ENCODE results near the gene C10orf143.
"Not testable (repeated sequence)": the region's sequence is repeated elsewhere in the genome, so short reads cannot be mapped to it uniquely, and the experiment has no call there.

Gene C10orf143

GRCh38 chr10:130111113-130111851, 652 bp upstream of the C10orf143 start:
- Histone ChIP-seq H3K4me1 (ENCODE audit: low read length) (peaks cover 31% of the 10 kb centered on the region), H3K4me3 (ENCODE audit: low read length) (peak overlapping the region; percentile 88), H4K20me1 (ENCODE audit: insufficient read depth, low read length) (no peaks in the 10 kb centered on the region), H3K27me3 (ENCODE audit: low read depth, low read length) (no peaks in the 10 kb centered on the region), H3K79me2 (ENCODE audit: low read length) (peaks cover 23% of the 10 kb centered on the region), H3K9me3 (ENCODE audit: insufficient read depth, low read length) (no peaks in the 10 kb centered on the region), H3K4me2 (ENCODE audit: low read length) (peak overlapping the region; percentile 81), H3K27ac (ENCODE audit: low read length) (peak overlapping the region; percentile 99), H3K9ac (ENCODE audit: low read length) (peak overlapping the region; percentile 93), H2AFZ (ENCODE audit: low read depth, low read length) (peak overlapping the region; percentile 64; the same call in 1 of the 2 replicates), H3K36me3 (replicated peaks; ENCODE audit: low read depth, low read length) (peaks cover 9% of the 10 kb centered on the region)
- TF ChIP-seq EZH2phosphoT487 (IDR thresholded peaks at IDR 0.05; ENCODE audit: low read depth): no peak
- no peak for TF ChIP-seq CTCF (IDR thresholded peaks at IDR 0.05; ENCODE audit: low read depth, low read length)

DNA sequence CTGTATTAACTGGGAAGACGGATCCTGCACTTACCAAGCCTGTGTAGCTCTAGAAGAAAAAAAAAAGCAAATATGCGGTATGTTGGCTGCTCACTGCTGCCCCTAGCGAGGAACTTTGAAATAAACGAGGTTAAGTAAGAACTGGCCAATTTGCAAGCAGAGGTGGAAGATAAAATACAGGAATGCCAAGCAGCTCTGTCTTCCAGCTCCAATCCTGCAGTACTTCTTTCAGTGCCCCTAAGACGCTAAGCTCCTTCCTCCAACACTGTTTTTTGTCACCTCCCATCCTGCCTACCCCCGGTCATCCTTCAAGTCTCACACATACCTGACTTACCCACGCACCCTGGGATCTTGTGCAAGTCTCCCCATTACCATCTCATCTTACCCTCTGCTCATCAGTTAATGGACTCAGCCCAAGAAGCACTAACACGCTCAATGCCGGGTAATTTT, 809 bp downstream of the C10orf143 start:
- Histone ChIP-seq H4K20me1 (ENCODE audit: insufficient read depth, low read length) (no peaks in the 10 kb centered on the region), H3K4me3 (ENCODE audit: low read length) (peak overlapping the region; percentile 88), H3K9ac (ENCODE audit: low read length) (peak overlapping the region; percentile 93), H3K27me3 (ENCODE audit: low read depth, low read length) (no peaks in the 10 kb centered on the region), H3K4me1 (ENCODE audit: low read length) (peaks cover 37% of the 10 kb centered on the region), H3K9me3 (ENCODE audit: insufficient read depth, low read length) (no peaks in the 10 kb centered on the region), H2AFZ (ENCODE audit: low read depth, low read length) (no peak overlapping the region), H3K27ac (ENCODE audit: low read length) (peak overlapping the region; percentile 99), H3K79me2 (ENCODE audit: low read length) (peaks cover 30% of the 10 kb centered on the region), H3K36me3 (replicated peaks; ENCODE audit: low read depth, low read length) (peaks cover 12% of the 10 kb centered on the region), H3K4me2 (ENCODE audit: low read length) (peak overlapping the region; percentile 100)
- TF ChIP-seq EZH2phosphoT487 (IDR thresholded peaks at IDR 0.05; ENCODE audit: low read depth): no peak
- peak; percentile 45; the same call in 1 of the 2 replicates for TF ChIP-seq CTCF (IDR thresholded peaks at IDR 0.05; ENCODE audit: low read depth, low read length)

DNA sequence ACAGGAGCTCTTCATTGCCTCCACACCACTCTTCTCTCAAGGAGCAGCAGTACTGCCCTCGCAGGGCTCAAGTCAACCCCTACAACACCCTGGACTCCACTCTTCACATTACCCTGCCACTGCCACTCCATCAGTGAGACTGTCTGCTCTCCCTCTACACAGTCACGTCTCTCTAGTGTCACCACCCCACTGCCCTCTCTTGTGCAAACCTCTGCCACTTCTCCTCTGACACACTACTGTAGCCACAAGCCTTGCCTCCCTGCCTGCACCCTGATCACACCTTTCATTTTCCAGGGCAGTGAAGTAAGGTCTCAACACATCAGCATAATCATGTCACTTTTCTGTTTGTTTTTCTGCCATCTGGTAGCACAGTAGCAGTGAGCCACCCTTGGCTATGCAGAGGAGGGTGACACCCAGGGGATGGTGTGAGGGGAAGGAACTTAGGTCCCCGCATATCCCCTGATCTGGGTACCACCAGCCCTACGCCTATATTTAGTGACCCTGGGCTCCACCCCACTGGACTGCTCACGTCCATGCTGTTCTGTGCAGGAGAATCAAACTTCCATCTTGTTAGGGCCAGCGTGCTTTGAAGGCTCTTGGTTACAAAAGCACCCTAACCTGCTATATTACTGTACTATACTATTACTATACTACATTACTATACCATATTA, 1.6 kb downstream of the C10orf143 start:
- Histone ChIP-seq H3K27ac (ENCODE audit: low read length) (peak overlapping the region; percentile 99), H3K9me3 (ENCODE audit: insufficient read depth, low read length) (no peaks in the 10 kb centered on the region), H4K20me1 (ENCODE audit: insufficient read depth, low read length) (no peaks in the 10 kb centered on the region), H3K4me1 (ENCODE audit: low read length) (peaks cover 37% of the 10 kb centered on the region), H3K4me3 (ENCODE audit: low read length) (peak overlapping the region; percentile 88), H3K36me3 (replicated peaks; ENCODE audit: low read depth, low read length) (peaks cover 14% of the 10 kb centered on the region), H3K79me2 (ENCODE audit: low read length) (peaks cover 30% of the 10 kb centered on the region), H2AFZ (ENCODE audit: low read depth, low read length) (no peak overlapping the region), H3K27me3 (ENCODE audit: low read depth, low read length) (no peaks in the 10 kb centered on the region), H3K4me2 (ENCODE audit: low read length) (peak overlapping the region; percentile 100), H3K9ac (ENCODE audit: low read length) (peak overlapping the region; percentile 93)
- TF ChIP-seq EZH2phosphoT487 (IDR thresholded peaks at IDR 0.05; ENCODE audit: low read depth): no peak
- no peak for TF ChIP-seq CTCF (IDR thresholded peaks at IDR 0.05; ENCODE audit: low read depth, low read length)

DNA sequence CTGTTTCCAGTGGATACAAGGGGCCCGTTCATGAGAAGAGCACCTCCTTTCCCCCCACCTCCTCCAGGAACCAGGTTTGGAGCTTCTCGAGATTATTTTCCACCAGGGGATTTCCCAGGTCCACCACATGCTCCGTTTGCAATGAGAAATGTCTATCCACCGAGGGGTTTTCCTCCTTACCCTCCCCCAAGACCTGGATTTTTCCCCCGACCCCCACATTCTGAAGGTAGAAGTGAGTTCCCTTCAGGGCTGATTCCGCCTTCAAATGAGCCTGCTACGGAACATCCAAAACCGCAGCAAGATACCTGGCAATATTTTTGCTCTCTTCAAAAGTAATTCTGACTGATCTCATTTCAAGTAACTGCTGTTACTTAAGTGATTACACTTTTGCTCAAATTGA, 2.5 kb downstream of the C10orf143 start:
- Histone ChIP-seq H3K4me1 (ENCODE audit: low read length) (peaks cover 37% of the 10 kb centered on the region), H3K9ac (ENCODE audit: low read length) (peak overlapping the region; percentile 93), H3K27ac (ENCODE audit: low read length) (peak overlapping the region; percentile 99), H3K4me3 (ENCODE audit: low read length) (peak overlapping the region; percentile 88), H3K4me2 (ENCODE audit: low read length) (peak overlapping the region; percentile 100), H3K36me3 (replicated peaks; ENCODE audit: low read depth, low read length) (peaks cover 16% of the 10 kb centered on the region), H3K79me2 (ENCODE audit: low read length) (peaks cover 30% of the 10 kb centered on the region)
- not testable (repeated sequence) for H2AFZ ChIP-seq (ENCODE audit: low read depth, low read length); H3K9me3 ChIP-seq (ENCODE audit: insufficient read depth, low read length); H3K27me3 ChIP-seq (ENCODE audit: low read depth, low read length); H4K20me1 ChIP-seq (ENCODE audit: insufficient read depth, low read length)
